Measurements from ENCODE around the gene CYSTM1.

GRCh38 chr5:140284013-140284412 lies 109.0 kb downstream of the CYSTM1 start:
- TF ChIP-seq POLR2AphosphoS5 (IDR thresholded peaks at IDR 0.05) = no peak
- no peak for TF ChIP-seq CTCF (IDR thresholded peaks at IDR 0.05)
- TF ChIP-seq POLR2A (IDR thresholded peaks at IDR 0.05) = no peak

Measured in sigmoid colon (tissue), 4 donors.